Measurements from ENCODE around the gene GNG8. TPM values are rescaled to one million over a fixed set of nuclear protein-coding genes. Genes with fewer than 3 reads are reported as not detected.

GNG8 gene
- total RNA-seq, 1 experiment from 2014 or later, result not detected

- no peak overlapping the region for H3K27ac Mint-ChIP-seq
- WGBS (ENCODE audit: extremely low coverage, insufficient read length, low lambda C conversion rate), result no CpG with 5 or more reads among the region's 7 CpGs
Measured at GRCh38 chr19:46622118-46622446, 13.9 kb downstream of the GNG8 start.

More at GRCh38 chr19:46622118-46622446, 13.9 kb downstream of the GNG8 start:
- H3K18ac ChIP-seq (ENCODE audit: insufficient read length, low read depth, low read length), result no peak overlapping the region
- no peak overlapping the region for H3K27ac ChIP-seq (ENCODE audit: insufficient read length, low read depth, low read length)
- Mint-ChIP-seq H3K4me1 (peaks cover 4 to 21% of the 10 kb centered on the region in 2 experiments), H3K36me3 (ENCODE audit: insufficient read depth in 1 of 3, low read depth in 3 of 3) (no peaks in the 10 kb centered on the region), H3K9me3 (no peaks in the 10 kb centered on the region; a peak in 1 of 5 replicates), H3K4me3 (no peak overlapping the region), H3K27me3 (ENCODE audit: low read depth) (peaks cover 7% of the 10 kb centered on the region; the same call in 1 of the 2 replicates)
- H3K79me2 ChIP-seq (ENCODE audit: insufficient read depth, low read length), result no peaks in the 10 kb centered on the region
- no peak overlapping the region for H2BK15ac ChIP-seq (ENCODE audit: low read depth, low read length)
- no peak overlapping the region for H3K56ac ChIP-seq (ENCODE audit: insufficient read length, low read depth, low read length)
- H4K5ac ChIP-seq (ENCODE audit: insufficient read length, low read depth, low read length), result no peak overlapping the region
- H4K91ac ChIP-seq (ENCODE audit: insufficient read length, low read depth, low read length), result no peak overlapping the region
- H3K79me1 ChIP-seq (ENCODE audit: insufficient read depth, low read depth, low read length, poor library complexity, severe bottlenecking), result no peaks in the 10 kb centered on the region
- H3K14ac ChIP-seq (ENCODE audit: insufficient read depth, low read length), result no peak overlapping the region
- DNase-seq, result no peak
- no peaks in the 10 kb centered on the region for H4K20me1 ChIP-seq (ENCODE audit: control insufficient read depth, insufficient read depth, insufficient read length)
- H3K27me3 ChIP-seq (ENCODE audit: insufficient read depth, low read length), result no peaks in the 10 kb centered on the region
- H4K8ac ChIP-seq (replicated peaks; ENCODE audit: insufficient read length, low read depth, low read length), result no peak overlapping the region
- H3K9me3 ChIP-seq (ENCODE audit: control insufficient read depth, low read depth, low read length), result no peaks in the 10 kb centered on the region
- no peaks in the 10 kb centered on the region; the same call in 1 of the 2 replicates for H3K4me1 ChIP-seq (ENCODE audit: insufficient read depth, low read length)
- H2AK5ac ChIP-seq (ENCODE audit: insufficient read length, low read length), result no peak overlapping the region
- no peak overlapping the region for H2BK120ac ChIP-seq (ENCODE audit: low read depth, low read length, poor library complexity, severe bottlenecking)
- H3K4me2 ChIP-seq (ENCODE audit: insufficient read depth, insufficient read length, low read length), result no peak overlapping the region
- no peak overlapping the region for H2BK5ac ChIP-seq (ENCODE audit: insufficient read length, low read length)
- H3K23ac ChIP-seq (ENCODE audit: insufficient read length, low read depth, low read length), result no peak overlapping the region
- no peak overlapping the region for H3K9ac ChIP-seq (ENCODE audit: extremely low read depth, insufficient read length, low read length)
- H3K23me2 ChIP-seq (ENCODE audit: insufficient read length, low read depth, low read length, poor library complexity, severe bottlenecking), result no peaks in the 10 kb centered on the region
- no peak overlapping the region for H3K4ac ChIP-seq (ENCODE audit: low read depth, low read length)
- no peak; the same call in 2 of the 3 replicates for TF ChIP-seq CTCF (conservative IDR thresholded peaks at IDR 0.05)
- H2BK12ac ChIP-seq (ENCODE audit: insufficient read length, low read depth, low read length), result no peak overlapping the region
- no peak overlapping the region for H3T11ph ChIP-seq (ENCODE audit: low read length)
- no peak overlapping the region for H2AFZ ChIP-seq (ENCODE audit: low read length)
- no peak overlapping the region for H2BK20ac ChIP-seq (ENCODE audit: low read depth, low read length, poor library complexity, severe bottlenecking)
